HTERT RPE-1 (cell line): ENCODE results near the gene CYP4F22.
"Not testable (repeated sequence)": the region's sequence is repeated elsewhere in the genome, so short reads cannot be mapped to it uniquely, and the experiment has no call there.

Source experiments
- in situ Hi-C: fragments of 300-500 bp; cut with MboI; formaldehyde crosslinking; loops from 4 replicates; pipeline ENCODE4 v1.14.3; 2020; ENCODE audit warnings: low sequenced_read_pairs

The CYP4F22 gene

DNA sequence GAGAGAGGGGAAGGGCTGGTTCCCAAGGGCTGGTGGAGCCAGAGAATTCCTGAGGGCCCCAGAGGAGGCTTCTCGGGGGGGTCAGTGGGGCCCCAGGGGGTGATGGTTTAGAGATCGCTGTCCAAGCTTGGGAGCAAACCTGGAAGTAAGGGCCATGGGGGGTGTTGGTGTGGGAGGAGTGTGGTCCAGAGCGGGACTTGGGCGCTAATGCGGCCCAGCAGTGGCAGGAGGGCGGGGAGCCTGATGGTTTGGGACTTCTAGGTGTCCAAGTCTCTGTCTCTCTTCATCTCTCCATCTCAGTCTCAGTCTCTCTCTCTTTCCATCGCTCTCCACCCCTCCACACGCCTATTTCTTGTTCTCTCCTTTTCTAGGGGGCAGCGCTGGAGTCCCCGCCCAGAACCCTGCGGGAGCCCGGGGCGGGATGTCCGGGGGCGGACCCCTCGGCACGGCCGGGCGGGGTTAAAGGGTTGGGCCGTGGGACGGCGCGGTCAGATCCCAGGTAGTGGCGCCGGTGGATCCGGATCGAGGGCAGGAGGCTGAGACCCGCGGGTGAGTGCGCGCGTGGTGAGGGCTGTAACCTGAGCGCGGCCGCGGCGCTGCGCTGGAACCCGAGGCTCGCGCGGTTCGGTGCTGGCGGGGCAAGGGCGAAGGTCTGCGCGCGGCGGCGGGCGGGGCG, at the start of gene CYP4F22:
TSS of gene CYP4F22 (plus strand) at position 491 of the 676 bp plus-strand sequence. CDS start 16,812 bp downstream, outside the sequence.
- in situ Hi-C loops: no loop called here

- in situ Hi-C loops: no loop called here
Observed at GRCh38 chr19:15461694-15462093, 46.6 kb upstream of the CYP4F22 start.

- in situ Hi-C loops: no loop called here
Observed at GRCh38 chr19:15463861-15464371, 44.4 kb upstream of the CYP4F22 start.

GRCh38 chr19:15464394-15465385, 43.6 kb upstream of the CYP4F22 start, which contains the start of gene RASAL3:
TSS of gene RASAL3 (minus strand) at chr19:15464544. CDS start at chr19:15464358, 186 bp downstream.
- in situ Hi-C loops: no loop called here

- in situ Hi-C loops: no loop called here
Observed at GRCh38 chr19:15466851-15467733, 41.2 kb upstream of the CYP4F22 start.

DNA sequence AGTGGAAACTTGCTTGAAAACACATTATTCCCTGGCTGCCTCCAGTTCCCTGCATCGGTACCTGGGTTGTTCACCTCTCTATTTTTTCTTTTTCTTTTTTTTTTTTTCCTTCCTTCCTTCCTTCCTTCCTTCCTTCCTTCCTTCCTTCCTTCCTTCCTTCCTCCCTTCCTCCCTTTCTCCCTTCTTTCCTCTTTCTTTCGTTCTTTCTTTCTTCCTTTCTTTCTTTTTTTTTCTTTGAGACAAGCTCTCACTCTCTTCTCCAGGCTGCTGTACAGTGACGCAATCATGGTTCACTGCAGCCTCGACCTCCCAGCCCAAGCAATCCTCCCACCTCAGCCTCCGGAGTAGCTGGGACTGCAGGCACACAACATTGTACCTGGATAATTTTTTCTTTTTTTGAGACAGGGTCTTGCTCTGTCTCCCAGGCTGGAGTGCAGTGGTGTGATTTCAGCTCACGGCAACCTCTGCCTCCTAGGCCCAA, 40.6 kb upstream of the CYP4F22 start:
- in situ Hi-C loops: no loop called here

DNA sequence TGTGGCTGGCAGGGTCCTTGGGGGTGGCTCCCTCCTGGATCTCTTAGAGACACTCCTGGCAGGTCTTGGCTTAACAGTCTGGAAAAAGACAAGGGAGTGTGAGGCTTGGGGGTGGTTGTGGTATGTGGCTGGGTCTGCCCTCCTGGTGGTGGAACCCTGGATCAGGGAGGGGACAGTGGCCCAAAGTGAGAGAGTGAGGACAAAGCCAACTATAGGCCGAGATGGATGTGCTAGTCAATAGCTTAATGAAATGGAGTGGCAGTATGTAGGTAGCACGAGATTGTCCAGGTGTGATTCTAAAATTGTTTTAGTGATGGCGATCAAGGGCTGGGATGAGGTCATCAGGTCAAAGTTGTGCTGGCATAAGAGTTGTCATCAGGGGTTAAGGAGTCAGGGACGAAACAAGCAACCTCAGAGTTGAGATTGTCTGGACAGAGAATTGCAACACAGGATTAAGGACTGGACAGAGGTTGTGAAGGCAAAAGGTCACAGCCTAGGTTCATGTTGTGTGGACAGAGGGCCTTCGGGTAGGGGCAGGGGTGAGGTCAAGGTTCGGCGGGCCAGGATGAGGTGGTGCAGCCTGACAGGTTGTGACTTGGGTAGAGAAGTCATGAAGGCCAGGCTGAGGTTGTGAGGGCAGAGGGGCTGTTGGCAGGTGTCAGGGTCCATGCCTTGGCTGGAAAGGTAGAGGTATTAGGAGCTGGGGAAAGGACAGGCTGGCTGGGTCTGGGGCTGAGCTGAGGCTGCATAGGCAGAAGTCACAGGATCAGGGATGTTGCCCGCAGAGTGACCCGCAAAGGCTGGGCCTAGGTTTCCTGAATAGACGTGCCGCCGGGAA, 39.4 kb upstream of the CYP4F22 start:
- in situ Hi-C loops: no loop called here

DNA sequence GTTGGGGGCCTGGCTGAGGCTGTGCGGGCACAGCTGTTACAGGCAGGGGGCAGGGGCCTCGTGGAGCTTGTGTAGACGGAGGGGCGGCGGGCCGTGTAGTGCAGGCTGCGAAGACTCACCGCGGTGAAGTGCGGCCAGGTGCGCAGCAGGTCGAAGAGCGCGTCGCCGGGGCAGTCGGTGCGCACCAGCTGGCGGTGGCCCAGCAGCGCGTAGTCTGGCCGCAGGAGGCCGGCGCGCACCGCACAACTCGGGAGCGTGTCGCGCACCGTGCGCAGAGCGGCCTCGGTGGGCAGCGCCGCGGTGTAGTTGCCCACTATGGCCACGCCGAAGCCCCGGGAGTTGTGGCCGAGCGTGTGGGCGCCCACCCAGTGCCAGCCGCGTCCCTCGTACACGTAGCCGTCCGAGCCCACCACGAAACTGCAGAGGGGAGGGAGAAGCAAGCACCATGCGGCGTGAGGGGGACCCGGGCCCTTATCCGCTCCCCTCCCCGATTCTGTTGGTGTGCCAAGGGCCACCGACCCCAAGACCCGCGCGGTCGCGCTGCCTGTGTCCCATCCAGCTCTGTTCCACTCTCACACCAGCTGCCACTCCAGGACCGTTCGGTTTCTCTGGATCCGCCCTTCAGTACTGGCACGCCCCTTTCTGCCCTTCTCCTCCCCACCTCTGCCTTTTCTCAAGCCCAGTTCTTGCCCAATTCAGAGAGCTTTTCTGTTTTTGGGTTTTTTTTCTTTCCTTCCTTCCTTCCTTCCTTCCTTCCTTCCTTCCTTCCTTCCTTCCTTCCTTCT, 38.6 kb upstream of the CYP4F22 start:
- in situ Hi-C loops: no loop called here

DNA sequence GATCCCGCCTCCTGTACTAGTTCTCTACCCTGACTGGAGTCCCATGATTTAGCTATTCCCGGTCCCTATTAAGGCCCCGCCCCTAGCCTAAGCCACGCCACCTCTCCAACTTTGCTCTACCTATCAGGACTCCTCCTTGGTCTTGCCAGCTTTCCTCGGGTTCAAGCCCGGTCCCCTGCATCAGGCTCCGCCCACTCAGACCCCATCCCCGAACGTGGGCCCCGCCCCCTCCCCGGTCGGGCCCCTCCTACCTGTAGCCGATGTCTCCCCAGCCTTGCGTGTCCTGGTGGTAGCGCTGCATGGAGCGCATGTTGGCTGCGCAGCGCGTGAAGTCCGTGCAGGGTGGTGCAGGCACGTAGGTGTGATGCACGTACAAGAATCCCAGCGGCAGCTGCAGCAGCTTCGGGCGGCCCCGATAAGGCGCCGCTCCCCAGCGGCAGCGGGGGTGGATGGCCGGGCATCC, 36.7 kb upstream of the CYP4F22 start:
- in situ Hi-C loops: no loop called here

GRCh38 chr19:15473821-15474220, 34.5 kb upstream of the CYP4F22 start:
- in situ Hi-C loops: not testable (repeated sequence)

GRCh38 chr19:15475169-15475568, 33.2 kb upstream of the CYP4F22 start:
- in situ Hi-C loops: no loop called here

DNA sequence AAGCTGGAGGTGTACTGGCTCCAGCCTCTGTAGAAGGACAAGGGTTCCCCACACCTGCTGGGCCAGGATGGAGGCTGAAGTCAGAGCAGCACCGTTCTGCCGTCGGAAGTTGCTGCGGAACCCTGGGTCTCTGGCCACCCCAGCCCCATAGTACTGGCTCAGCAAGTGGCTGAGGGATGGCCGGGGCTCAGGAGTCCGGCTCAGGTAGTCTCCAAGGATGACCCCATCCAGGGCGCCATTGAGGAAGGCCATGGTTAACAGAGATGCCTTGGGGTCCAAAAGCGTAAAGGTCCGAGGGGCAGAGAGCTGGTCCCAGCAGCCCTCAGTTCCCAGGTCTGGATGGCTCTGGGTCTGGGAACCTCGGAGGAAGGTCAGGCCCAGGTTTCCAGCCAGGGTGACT, 32.7 kb upstream of the CYP4F22 start:
- in situ Hi-C loops: no loop called here

- in situ Hi-C loops: no loop called here
Observed at GRCh38 chr19:15476325-15476724, 32.0 kb upstream of the CYP4F22 start.

GRCh38 chr19:15479391-15480345, 28.7 kb upstream of the CYP4F22 start, which contains the start of gene PGLYRP2:
TSS of gene PGLYRP2 (minus strand) at chr19:15479501. CDS start at chr19:15479371, 130 bp downstream.
- in situ Hi-C loops: no loop called here

- in situ Hi-C loops: not testable (repeated sequence)
Observed at GRCh38 chr19:15480996-15481395, 27.3 kb upstream of the CYP4F22 start.

DNA sequence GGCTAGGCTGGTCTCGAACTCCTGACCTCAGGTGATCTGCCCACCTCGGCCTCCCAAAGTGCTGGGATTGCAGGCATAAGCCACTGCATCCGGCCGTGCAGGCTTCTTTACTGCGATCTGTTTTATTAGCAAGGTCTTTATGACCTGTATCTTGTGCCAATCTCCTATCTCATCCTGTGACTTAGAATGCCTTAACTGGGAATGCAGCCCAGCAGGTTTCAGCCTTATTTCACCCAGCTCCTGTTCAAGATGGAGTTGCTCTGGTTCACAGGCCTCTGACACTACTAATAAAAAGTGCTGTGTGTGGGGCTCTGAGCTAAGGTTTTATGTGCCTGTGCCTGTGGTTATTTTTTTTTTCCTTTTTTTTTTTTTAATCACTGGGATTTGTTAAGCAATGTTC, 22.6 kb upstream of the CYP4F22 start:
- in situ Hi-C loops: not testable (repeated sequence)

DNA sequence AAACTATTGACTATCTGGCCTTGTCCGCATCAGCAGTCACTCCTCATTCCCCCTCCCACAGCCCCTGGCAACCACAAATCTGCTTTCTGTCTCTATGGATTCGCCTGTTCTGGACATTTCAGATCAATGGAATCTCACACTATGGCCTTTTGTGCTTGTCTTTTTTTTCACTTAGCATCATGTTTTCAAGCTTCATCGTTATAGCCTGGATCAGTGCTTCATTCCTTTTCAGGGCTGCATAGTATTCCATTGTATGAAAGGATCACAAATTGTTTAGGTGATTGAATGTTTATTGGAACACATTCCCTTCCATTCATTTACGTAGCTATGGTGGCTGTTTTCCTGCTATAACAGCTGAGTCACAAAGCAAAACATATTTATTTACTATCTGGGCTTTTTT, 21.3 kb upstream of the CYP4F22 start:
- in situ Hi-C loops: no loop called here
